ENCODE measurements around the gene PRDM16. TPM values are rescaled to one million over a fixed set of nuclear protein-coding genes. Genes with fewer than 3 reads are reported as not detected.

PRDM16 gene
- total and polyA plus RNA-seq, 2 of the 13 experiments (the other 11 are each of a cell fraction or from before 2014, with no cell fraction given) = 0.15 to 0.81 TPM

DNA sequence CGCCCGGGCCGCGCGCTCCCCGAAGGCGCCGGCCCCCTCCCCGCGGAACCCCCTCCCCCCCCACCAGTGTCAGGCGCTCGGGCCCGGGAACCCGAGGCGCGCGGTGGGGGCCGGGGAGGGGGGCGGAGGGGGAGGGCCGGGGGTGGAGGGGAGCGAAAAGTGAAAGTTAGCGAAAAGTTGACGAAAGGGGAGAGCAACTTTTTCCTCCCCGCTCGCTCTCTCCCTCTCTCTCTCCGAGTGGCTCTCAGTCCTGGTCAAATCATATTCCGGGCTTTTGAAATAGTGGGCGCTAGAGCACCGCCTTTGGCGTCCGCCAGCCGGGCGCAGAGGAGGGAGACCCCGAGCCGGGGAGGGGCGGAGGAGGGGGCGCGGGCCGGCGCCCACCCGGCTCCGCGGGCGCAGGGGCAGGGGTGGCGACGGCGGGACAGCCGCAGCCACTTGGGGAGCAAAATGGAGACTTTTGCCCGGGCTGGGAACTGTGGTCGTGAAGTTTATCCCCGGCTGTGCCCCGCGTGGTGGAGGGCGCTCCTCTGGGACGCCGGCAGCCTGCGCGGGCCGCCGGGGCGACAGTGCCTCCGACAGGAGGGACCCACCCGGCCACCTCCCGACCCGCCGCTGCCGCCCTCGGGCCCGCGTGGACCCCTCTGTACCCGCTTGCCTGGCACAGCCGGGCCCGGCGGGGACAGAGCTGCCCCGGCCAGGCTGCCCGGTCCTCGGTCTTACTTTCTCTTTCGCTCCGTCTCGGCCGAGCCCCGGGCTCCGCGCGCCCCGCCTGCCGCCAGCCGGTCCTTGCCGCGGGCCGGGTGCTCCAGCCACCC, 697 bp downstream of the PRDM16 start (continued):
- TF ChIP-seq ZBTB7B (CRISPR knock-in tag; IDR thresholded peaks at IDR 0.05) (0 out of 2 replicates have a peak, but pooled peaks have one; percentile 19), KLF15 (CRISPR knock-in tag; IDR thresholded peaks at IDR 0.05; ENCODE audit: borderline replicate concordance) (no peak), TAF1 (CRISPR knock-in tag; IDR thresholded peaks at IDR 0.05) (no peak), SMYD3 (CRISPR knock-in tag; IDR thresholded peaks at IDR 0.05) (no peak), ZNF777 (CRISPR knock-in tag; IDR thresholded peaks at IDR 0.05) (peak; percentile 65; the same call in 1 of the 2 replicates), RXRB (CRISPR knock-in tag; IDR thresholded peaks at IDR 0.05; ENCODE audit: borderline replicate concordance) (no peak), ZBTB8A (CRISPR knock-in tag; IDR thresholded peaks at IDR 0.05; ENCODE audit: borderline replicate concordance, low read depth) (no peak), ZNF567 (CRISPR knock-in tag; IDR thresholded peaks at IDR 0.05; ENCODE audit: borderline replicate concordance) (no peak), HNRNPLL (IDR thresholded peaks at IDR 0.05; ENCODE audit: low read depth, low read length, poor library complexity, severe bottlenecking) (peak; percentile 73), ZSCAN29 (CRISPR knock-in tag; conservative IDR thresholded peaks at IDR 0.05) (no peak), GFI1 (CRISPR knock-in tag; IDR thresholded peaks at IDR 0.05; ENCODE audit: borderline replicate concordance) (no peak)
- TF ChIP-seq, protein P1, sequence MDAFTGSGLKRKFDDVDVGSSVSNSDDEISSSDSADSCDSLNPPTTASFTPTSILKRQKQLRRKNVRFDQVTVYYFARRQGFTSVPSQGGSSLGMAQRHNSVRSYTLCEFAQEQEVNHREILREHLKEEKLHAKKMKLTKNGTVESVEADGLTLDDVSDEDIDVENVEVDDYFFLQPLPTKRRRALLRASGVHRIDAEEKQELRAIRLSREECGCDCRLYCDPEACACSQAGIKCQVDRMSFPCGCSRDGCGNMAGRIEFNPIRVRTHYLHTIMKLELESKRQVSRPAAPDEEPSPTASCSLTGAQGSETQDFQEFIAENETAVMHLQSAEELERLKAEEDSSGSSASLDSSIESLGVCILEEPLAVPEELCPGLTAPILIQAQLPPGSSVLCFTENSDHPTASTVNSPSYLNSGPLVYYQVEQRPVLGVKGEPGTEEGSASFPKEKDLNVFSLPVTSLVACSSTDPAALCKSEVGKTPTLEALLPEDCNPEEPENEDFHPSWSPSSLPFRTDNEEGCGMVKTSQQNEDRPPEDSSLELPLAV (CRISPR knock-in tag; conservative IDR thresholded peaks at IDR 0.05; ENCODE audit: low read depth) = no peak
- TF ChIP-seq, protein P2, sequence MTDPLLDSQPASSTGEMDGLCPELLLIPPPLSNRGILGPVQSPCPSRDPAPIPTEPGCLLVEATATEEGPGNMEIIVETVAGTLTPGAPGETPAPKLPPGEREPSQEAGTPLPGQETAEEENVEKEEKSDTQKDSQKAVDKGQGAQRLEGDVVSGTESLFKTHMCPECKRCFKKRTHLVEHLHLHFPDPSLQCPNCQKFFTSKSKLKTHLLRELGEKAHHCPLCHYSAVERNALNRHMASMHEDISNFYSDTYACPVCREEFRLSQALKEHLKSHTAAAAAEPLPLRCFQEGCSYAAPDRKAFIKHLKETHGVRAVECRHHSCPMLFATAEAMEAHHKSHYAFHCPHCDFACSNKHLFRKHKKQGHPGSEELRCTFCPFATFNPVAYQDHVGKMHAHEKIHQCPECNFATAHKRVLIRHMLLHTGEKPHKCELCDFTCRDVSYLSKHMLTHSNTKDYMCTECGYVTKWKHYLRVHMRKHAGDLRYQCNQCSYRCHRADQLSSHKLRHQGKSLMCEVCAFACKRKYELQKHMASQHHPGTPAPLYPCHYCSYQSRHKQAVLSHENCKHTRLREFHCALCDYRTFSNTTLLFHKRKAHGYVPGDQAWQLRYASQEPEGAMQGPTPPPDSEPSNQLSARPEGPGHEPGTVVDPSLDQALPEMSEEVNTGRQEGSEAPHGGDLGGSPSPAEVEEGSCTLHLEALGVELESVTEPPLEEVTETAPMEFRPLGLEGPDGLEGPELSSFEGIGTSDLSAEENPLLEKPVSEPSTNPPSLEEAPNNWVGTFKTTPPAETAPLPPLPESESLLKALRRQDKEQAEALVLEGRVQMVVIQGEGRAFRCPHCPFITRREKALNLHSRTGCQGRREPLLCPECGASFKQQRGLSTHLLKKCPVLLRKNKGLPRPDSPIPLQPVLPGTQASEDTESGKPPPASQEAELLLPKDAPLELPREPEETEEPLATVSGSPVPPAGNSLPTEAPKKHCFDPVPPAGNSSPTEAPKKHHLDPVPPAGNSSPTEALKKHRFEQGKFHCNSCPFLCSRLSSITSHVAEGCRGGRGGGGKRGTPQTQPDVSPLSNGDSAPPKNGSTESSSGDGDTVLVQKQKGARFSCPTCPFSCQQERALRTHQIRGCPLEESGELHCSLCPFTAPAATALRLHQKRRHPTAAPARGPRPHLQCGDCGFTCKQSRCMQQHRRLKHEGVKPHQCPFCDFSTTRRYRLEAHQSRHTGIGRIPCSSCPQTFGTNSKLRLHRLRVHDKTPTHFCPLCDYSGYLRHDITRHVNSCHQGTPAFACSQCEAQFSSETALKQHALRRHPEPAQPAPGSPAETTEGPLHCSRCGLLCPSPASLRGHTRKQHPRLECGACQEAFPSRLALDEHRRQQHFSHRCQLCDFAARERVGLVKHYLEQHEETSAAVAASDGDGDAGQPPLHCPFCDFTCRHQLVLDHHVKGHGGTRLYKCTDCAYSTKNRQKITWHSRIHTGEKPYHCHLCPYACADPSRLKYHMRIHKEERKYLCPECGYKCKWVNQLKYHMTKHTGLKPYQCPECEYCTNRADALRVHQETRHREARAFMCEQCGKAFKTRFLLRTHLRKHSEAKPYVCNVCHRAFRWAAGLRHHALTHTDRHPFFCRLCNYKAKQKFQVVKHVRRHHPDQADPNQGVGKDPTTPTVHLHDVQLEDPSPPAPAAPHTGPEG (CRISPR knock-in tag; IDR thresholded peaks at IDR 0.05) = 0 out of 2 replicates have a peak, but pooled peaks have one; percentile 42
- TF ChIP-seq, protein P3, sequence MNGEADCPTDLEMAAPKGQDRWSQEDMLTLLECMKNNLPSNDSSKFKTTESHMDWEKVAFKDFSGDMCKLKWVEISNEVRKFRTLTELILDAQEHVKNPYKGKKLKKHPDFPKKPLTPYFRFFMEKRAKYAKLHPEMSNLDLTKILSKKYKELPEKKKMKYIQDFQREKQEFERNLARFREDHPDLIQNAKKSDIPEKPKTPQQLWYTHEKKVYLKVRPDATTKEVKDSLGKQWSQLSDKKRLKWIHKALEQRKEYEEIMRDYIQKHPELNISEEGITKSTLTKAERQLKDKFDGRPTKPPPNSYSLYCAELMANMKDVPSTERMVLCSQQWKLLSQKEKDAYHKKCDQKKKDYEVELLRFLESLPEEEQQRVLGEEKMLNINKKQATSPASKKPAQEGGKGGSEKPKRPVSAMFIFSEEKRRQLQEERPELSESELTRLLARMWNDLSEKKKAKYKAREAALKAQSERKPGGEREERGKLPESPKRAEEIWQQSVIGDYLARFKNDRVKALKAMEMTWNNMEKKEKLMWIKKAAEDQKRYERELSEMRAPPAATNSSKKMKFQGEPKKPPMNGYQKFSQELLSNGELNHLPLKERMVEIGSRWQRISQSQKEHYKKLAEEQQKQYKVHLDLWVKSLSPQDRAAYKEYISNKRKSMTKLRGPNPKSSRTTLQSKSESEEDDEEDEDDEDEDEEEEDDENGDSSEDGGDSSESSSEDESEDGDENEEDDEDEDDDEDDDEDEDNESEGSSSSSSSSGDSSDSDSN (CRISPR knock-in tag; IDR thresholded peaks at IDR 0.05) = peak; percentile 18; the same call in 1 of the 2 replicates
- TF ChIP-seq, protein P4, sequence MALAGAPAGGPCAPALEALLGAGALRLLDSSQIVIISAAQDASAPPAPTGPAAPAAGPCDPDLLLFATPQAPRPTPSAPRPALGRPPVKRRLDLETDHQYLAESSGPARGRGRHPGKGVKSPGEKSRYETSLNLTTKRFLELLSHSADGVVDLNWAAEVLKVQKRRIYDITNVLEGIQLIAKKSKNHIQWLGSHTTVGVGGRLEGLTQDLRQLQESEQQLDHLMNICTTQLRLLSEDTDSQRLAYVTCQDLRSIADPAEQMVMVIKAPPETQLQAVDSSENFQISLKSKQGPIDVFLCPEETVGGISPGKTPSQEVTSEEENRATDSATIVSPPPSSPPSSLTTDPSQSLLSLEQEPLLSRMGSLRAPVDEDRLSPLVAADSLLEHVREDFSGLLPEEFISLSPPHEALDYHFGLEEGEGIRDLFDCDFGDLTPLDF (CRISPR knock-in tag; IDR thresholded peaks at IDR 0.05) = no peak
